ENCODE data around the gene SCN3A.

Gene SCN3A

DNA sequence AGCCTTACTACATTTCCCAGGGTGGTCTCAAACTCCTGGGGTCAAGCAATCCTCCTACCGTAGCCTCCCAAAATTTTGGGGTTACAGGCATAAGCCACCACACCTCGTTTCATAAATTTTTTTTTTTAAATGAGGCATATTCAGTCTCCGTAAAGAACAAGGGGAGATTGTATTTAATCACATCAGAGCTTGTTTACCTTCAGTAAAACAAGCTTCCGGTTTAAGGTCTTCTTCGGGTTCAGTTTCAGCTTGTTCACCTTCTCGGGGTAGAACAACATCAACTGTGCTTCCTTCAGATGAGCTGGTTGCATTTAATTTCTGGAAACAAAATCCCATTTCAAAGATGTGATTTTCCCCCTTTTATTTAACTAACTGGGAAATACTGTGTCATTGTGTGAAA, 88.6 kb downstream of the SCN3A start:
- Histone ChIP-seq H3K36me3 (ENCODE audit: control insufficient read depth, insufficient read depth, low read length) (no peaks in the 10 kb centered on the region), H3K4me3 (ENCODE audit: insufficient read depth, low read depth, low read length, poor library complexity, severe bottlenecking) (no peak overlapping the region), H3K27ac (ENCODE audit: insufficient read depth, low read length, poor library complexity, severe bottlenecking) (no peak overlapping the region), H3K4me1 (ENCODE audit: control insufficient read depth, insufficient read depth, low read length, poor library complexity, severe bottlenecking) (no peaks in the 10 kb centered on the region), H3K27me3 (replicated peaks; ENCODE audit: control insufficient read depth, insufficient read depth, low read length, poor library complexity, severe bottlenecking) (no peaks in the 10 kb centered on the region), H3K9me3 (ENCODE audit: control insufficient read depth, low read length) (no peaks in the 10 kb centered on the region)
- no peak for DNase-seq

DNA sequence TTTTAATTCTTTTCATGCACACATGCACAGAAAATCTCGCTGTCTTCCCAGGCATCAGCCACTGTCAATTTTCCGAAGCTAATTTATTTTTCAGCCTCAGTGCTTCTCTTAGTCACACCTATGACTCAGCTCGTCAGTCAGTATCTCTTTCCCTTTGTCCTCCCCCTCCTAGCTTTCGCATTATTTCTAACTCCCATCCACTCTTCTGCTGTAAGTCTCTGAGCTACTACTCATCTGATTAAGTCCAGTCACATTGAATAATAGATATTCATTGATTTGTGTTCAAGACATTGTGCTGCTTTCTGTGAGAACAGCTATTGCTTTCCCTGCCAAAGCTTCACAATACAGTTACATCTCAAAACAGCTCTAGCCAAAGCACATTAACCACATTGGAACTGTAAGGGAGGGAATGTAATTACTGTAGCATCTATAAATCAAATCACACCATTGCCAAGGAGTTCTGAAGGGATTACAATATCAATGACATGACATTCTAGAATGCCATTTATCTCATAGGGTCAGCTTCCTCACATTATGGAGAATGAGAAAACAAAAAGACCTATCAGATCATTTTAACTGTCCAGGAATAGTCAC, 89.4 kb downstream of the SCN3A start:
- no peak for DNase-seq
- H3K27me3 ChIP-seq (replicated peaks; ENCODE audit: control insufficient read depth, insufficient read depth, low read length, poor library complexity, severe bottlenecking): no peaks in the 10 kb centered on the region
- no peaks in the 10 kb centered on the region for H3K36me3 ChIP-seq (ENCODE audit: control insufficient read depth, insufficient read depth, low read length)
- no peak overlapping the region for H3K27ac ChIP-seq (ENCODE audit: insufficient read depth, low read length, poor library complexity, severe bottlenecking)
- no peaks in the 10 kb centered on the region for H3K4me1 ChIP-seq (ENCODE audit: control insufficient read depth, insufficient read depth, low read length, poor library complexity, severe bottlenecking)
- no peaks in the 10 kb centered on the region for H3K9me3 ChIP-seq (ENCODE audit: control insufficient read depth, low read length)
- no peak overlapping the region for H3K4me3 ChIP-seq (ENCODE audit: insufficient read depth, low read depth, low read length, poor library complexity, severe bottlenecking)

DNA sequence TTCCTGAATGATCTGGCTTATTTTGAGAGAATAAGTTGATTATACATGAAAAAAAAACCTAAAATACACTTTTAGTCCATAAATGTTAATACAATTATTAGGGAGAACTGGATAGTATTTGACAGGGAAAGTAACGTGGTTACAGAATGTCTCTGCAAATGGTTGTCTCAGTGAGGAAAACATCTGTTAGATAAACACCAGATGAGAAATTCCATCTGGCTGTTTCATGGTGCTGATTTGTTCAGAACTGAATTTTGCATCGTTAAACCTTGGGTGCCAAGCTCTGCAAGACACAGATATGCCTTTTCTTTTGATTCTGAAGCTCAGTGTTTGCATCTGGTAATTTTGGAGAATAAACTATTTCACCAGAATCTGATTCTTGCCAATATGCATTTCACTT, 90.4 kb downstream of the SCN3A start:
- Histone ChIP-seq H3K9me3 (ENCODE audit: control insufficient read depth, low read length) (no peaks in the 10 kb centered on the region), H3K4me3 (ENCODE audit: insufficient read depth, low read depth, low read length, poor library complexity, severe bottlenecking) (no peak overlapping the region), H3K36me3 (ENCODE audit: control insufficient read depth, insufficient read depth, low read length) (no peaks in the 10 kb centered on the region), H3K4me1 (ENCODE audit: control insufficient read depth, insufficient read depth, low read length, poor library complexity, severe bottlenecking) (no peaks in the 10 kb centered on the region), H3K27me3 (replicated peaks; ENCODE audit: control insufficient read depth, insufficient read depth, low read length, poor library complexity, severe bottlenecking) (no peaks in the 10 kb centered on the region), H3K27ac (ENCODE audit: insufficient read depth, low read length, poor library complexity, severe bottlenecking) (no peak overlapping the region)
- no peak for DNase-seq

DNA sequence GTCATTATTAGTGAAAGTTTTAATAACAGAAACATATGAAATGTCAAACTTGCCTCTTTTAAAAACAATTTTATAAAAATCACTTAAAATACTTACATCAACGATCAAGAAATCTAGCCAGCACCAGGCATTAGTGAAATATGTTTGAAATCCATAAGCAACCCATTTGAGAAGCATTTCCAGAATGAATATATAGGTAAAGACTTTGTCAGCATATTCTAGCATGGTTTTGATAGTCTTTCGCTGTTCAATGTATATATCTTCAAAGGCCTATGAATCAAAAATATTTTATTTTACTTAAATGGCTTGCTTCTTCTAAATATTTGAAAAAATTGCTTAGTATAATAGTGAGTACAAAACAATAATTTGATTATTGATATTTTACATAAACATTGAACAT, 91.1 kb downstream of the SCN3A start:
- no peak overlapping the region for H3K27ac ChIP-seq (ENCODE audit: insufficient read depth, low read length, poor library complexity, severe bottlenecking)
- no peaks in the 10 kb centered on the region for H3K9me3 ChIP-seq (ENCODE audit: control insufficient read depth, low read length)
- no peaks in the 10 kb centered on the region for H3K27me3 ChIP-seq (replicated peaks; ENCODE audit: control insufficient read depth, insufficient read depth, low read length, poor library complexity, severe bottlenecking)
- DNase-seq: no peak
- H3K4me3 ChIP-seq (ENCODE audit: insufficient read depth, low read depth, low read length, poor library complexity, severe bottlenecking): no peak overlapping the region
- no peaks in the 10 kb centered on the region for H3K36me3 ChIP-seq (ENCODE audit: control insufficient read depth, insufficient read depth, low read length)
- no peaks in the 10 kb centered on the region for H3K4me1 ChIP-seq (ENCODE audit: control insufficient read depth, insufficient read depth, low read length, poor library complexity, severe bottlenecking)

DNA sequence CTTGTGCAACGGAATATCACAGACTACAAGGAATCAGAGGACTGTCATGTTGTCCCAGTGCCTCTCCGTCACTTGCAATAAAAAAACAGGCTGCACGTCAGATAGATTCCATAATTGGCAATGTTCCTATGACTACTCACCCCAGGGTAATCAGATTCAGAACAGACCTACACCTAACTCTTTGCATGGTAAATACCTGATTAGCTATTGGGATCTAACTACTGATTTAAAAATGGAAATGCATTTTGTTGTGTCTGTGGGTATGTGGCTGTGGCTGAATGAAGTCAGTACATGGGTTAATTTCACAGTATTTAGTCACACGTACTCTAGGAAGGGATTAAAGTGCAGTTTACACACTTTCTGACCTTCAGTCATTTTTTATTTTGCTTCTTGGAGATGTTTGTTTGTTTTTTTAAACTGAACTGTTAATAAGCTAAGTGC, 91.7 kb downstream of the SCN3A start:
- no peak for DNase-seq

DNA sequence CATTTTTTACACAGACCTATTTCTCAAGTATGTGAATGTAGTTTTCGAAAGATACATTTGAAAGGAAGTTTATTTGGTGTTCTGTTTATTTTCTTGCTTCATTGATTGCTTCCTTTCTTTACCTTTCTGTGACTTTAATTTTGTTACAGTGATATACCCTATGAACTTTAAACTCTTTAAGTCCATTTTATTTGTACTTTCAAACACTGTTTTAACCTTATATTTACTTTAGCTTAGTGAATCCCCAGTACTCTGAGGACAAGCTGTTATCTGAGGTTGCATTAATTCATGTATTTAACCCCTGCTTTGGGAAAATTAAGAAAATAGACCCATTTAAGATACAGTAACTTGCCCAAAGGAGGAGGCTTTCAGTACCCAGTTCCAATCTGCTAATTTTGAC, 93.5 kb downstream of the SCN3A start:
- Histone ChIP-seq H3K9me3 (ENCODE audit: control insufficient read depth, low read length) (no peaks in the 10 kb centered on the region), H3K27ac (ENCODE audit: insufficient read depth, low read length, poor library complexity, severe bottlenecking) (no peak overlapping the region), H3K4me1 (ENCODE audit: control insufficient read depth, insufficient read depth, low read length, poor library complexity, severe bottlenecking) (no peaks in the 10 kb centered on the region), H3K27me3 (replicated peaks; ENCODE audit: control insufficient read depth, insufficient read depth, low read length, poor library complexity, severe bottlenecking) (no peaks in the 10 kb centered on the region), H3K36me3 (ENCODE audit: control insufficient read depth, insufficient read depth, low read length) (no peaks in the 10 kb centered on the region), H3K4me3 (ENCODE audit: insufficient read depth, low read depth, low read length, poor library complexity, severe bottlenecking) (no peak overlapping the region)
- DNase-seq: no peak

More for the DNA sequence above, 91.7 kb downstream of the SCN3A start:
- Histone ChIP-seq H3K9me3 (ENCODE audit: control insufficient read depth, low read length) (no peaks in the 10 kb centered on the region), H3K4me1 (ENCODE audit: control insufficient read depth, insufficient read depth, low read length, poor library complexity, severe bottlenecking) (no peaks in the 10 kb centered on the region), H3K36me3 (ENCODE audit: control insufficient read depth, insufficient read depth, low read length) (no peaks in the 10 kb centered on the region), H3K27me3 (replicated peaks; ENCODE audit: control insufficient read depth, insufficient read depth, low read length, poor library complexity, severe bottlenecking) (no peaks in the 10 kb centered on the region), H3K27ac (ENCODE audit: insufficient read depth, low read length, poor library complexity, severe bottlenecking) (no peak overlapping the region), H3K4me3 (ENCODE audit: insufficient read depth, low read depth, low read length, poor library complexity, severe bottlenecking) (no peak overlapping the region)

DNA sequence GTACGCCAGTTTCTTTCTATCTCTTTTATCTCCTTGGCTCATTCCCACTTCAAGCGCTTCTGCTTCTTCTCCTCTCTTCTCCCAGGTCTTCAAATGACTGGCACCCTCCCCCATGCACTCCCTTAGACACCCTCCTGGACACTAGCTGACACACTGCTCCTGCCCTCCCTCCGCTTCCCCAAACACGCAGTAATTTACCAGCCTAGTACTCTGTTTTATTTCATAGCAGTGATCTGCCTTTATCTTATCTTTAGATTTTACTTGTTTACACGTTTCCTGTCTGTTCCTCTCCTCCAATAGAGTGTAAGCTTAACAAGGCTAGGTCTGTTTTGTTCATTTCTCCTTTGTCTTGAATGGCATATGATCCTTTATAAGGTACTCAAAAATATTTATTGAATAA, 93.9 kb downstream of the SCN3A start:
- Histone ChIP-seq H3K36me3 (ENCODE audit: control insufficient read depth, insufficient read depth, low read length) (no peaks in the 10 kb centered on the region), H3K4me3 (ENCODE audit: insufficient read depth, low read depth, low read length, poor library complexity, severe bottlenecking) (no peak overlapping the region), H3K9me3 (ENCODE audit: control insufficient read depth, low read length) (no peaks in the 10 kb centered on the region), H3K4me1 (ENCODE audit: control insufficient read depth, insufficient read depth, low read length, poor library complexity, severe bottlenecking) (no peaks in the 10 kb centered on the region), H3K27ac (ENCODE audit: insufficient read depth, low read length, poor library complexity, severe bottlenecking) (no peak overlapping the region), H3K27me3 (replicated peaks; ENCODE audit: control insufficient read depth, insufficient read depth, low read length, poor library complexity, severe bottlenecking) (no peaks in the 10 kb centered on the region)
- DNase-seq: no peak

DNA sequence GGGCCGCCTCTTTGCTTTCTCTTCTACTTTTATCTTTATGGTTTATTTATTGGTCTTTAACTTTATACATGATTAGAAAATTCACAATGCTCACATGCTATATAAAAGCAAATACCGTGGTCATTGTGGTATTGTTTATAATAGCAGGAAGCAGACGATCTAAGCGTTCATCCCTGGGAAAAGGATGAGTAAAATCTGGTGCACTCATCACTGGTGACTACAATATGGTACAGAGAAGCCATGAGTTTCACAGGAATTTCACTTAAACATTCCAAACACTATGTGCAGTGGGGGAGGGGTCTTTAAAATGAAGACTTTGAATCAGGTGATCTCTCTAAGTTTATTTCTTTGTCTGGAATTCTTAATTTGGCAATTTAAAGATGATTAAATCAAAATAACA, 97.9 kb downstream of the SCN3A start:
- Histone ChIP-seq H3K4me1 (ENCODE audit: control insufficient read depth, insufficient read depth, low read length, poor library complexity, severe bottlenecking) (no peaks in the 10 kb centered on the region), H3K9me3 (ENCODE audit: control insufficient read depth, low read length) (no peaks in the 10 kb centered on the region), H3K27me3 (replicated peaks; ENCODE audit: control insufficient read depth, insufficient read depth, low read length, poor library complexity, severe bottlenecking) (no peaks in the 10 kb centered on the region), H3K36me3 (ENCODE audit: control insufficient read depth, insufficient read depth, low read length) (no peaks in the 10 kb centered on the region), H3K4me3 (ENCODE audit: insufficient read depth, low read depth, low read length, poor library complexity, severe bottlenecking) (no peak overlapping the region), H3K27ac (ENCODE audit: insufficient read depth, low read length, poor library complexity, severe bottlenecking) (no peak overlapping the region)
- no peak for DNase-seq

DNA sequence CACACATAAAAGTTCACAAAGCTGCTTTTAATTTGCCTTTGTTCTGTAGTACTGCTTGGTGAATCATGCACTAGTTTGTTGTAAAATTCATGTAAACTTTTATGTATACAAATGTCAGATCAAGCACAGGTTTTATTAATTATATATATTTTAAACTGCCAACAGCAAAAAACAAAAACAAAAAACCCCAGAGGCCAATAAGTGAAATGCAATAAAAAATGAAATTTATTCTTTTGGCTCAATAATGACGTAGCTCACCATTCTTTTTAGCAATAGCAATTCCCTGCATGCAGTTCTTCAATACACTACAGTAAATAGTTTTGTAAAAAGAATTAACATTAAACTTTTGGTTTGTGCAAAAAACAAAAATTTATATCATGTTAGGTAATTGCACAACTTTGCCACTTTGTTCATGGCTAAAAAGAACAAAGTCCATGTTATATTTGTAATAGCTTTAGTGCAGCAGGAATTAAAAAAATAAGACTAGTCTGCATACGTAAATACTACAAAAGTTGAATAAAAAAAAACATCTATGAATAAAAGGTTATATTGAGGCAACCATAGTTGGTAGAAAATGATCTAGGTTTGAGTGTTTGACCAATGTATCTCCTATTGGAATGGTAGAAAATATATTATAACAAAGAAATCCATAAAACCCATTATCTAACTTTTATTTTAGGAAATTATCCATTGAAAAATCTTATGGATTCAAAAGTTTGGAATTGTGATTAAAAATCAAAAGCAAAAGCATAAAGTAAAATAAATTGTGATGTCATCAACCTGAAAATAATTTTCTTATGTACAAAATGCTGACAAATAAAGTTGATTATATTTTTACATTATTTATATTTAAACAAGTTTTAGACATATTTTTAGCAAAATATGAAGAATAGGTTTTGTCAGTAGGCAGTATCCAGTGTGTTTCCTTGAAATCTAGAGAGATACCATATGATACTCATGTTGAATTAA, 115.6 kb downstream of the SCN3A start:
- Histone ChIP-seq H3K9me3 (ENCODE audit: control insufficient read depth, low read length) (no peaks in the 10 kb centered on the region), H3K4me3 (ENCODE audit: insufficient read depth, low read depth, low read length, poor library complexity, severe bottlenecking) (no peak overlapping the region), H3K27me3 (replicated peaks; ENCODE audit: control insufficient read depth, insufficient read depth, low read length, poor library complexity, severe bottlenecking) (no peaks in the 10 kb centered on the region), H3K36me3 (ENCODE audit: control insufficient read depth, insufficient read depth, low read length) (no peaks in the 10 kb centered on the region), H3K27ac (ENCODE audit: insufficient read depth, low read length, poor library complexity, severe bottlenecking) (no peak overlapping the region), H3K4me1 (ENCODE audit: control insufficient read depth, insufficient read depth, low read length, poor library complexity, severe bottlenecking) (no peaks in the 10 kb centered on the region)
- DNase-seq: no peak

DNA sequence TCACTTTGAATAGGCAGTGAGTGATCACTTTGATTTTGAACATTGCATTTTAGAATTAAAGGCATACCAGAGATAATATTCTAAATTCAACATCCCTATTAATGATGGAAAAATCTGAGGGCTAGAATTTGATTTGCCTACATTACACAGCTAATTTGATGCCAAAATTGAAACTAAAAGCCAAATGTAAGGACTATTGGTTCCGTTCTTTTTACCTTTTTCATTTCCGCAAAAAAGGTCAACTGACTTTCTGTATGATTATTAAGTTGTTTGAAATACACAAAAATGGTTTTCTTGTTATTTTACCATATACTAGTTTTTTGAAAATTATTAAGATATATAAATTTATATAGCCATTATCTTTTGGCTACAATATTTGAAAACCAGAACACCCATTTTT, 117.5 kb downstream of the SCN3A start:
- no peaks in the 10 kb centered on the region for H3K4me1 ChIP-seq (ENCODE audit: control insufficient read depth, insufficient read depth, low read length, poor library complexity, severe bottlenecking)
- H3K36me3 ChIP-seq (ENCODE audit: control insufficient read depth, insufficient read depth, low read length): no peaks in the 10 kb centered on the region
- no peaks in the 10 kb centered on the region for H3K9me3 ChIP-seq (ENCODE audit: control insufficient read depth, low read length)
- no peaks in the 10 kb centered on the region for H3K27me3 ChIP-seq (replicated peaks; ENCODE audit: control insufficient read depth, insufficient read depth, low read length, poor library complexity, severe bottlenecking)
- no peak overlapping the region for H3K27ac ChIP-seq (ENCODE audit: insufficient read depth, low read length, poor library complexity, severe bottlenecking)
- DNase-seq: no peak
- no peak overlapping the region for H3K4me3 ChIP-seq (ENCODE audit: insufficient read depth, low read depth, low read length, poor library complexity, severe bottlenecking)

Data from effector memory CD4-positive, alpha-beta T cell (primary cell).